ENCODE data around the gene DNAH3. TPM values are rescaled to one million over a fixed set of nuclear protein-coding genes. Genes with fewer than 3 reads are reported as not detected.
"Not testable (repeated sequence)": the region's sequence is repeated elsewhere in the genome, so short reads cannot be mapped to it uniquely, and the experiment has no call there.

DNAH3 gene
- total RNA-seq = not detected

- Histone ChIP-seq H3K4me3 (ENCODE audit: low read length) (no peak within 1 kb of the TSS), H3K27me3 (ENCODE audit: insufficient read depth, low read length) (no peaks in the 10 kb centered on the region), H3K9me3 (ENCODE audit: low read depth, low read length) (no peaks in the 10 kb centered on the region), H3K4me1 (ENCODE audit: insufficient read depth, low read length) (no peaks in the 10 kb centered on the region)
Measured at GRCh38 chr16:21150375-21151001, at the start of gene DNAH3. TSS of gene DNAH3 (minus strand) at chr16:21150846. CDS start at chr16:21150319, 527 bp downstream.

GRCh38 chr16:21199607-21200218 lies 49.1 kb upstream of the DNAH3 start:
- peaks cover 3% of the 10 kb centered on the region for H3K27me3 ChIP-seq (ENCODE audit: insufficient read depth, low read length)
- H3K4me1 ChIP-seq (ENCODE audit: insufficient read depth, low read length) = no peaks in the 10 kb centered on the region
- no peak overlapping the region for H3K4me3 ChIP-seq (ENCODE audit: low read length)
- H3K9me3 ChIP-seq (ENCODE audit: low read depth, low read length) = no peaks in the 10 kb centered on the region

- H3K4me1 ChIP-seq (ENCODE audit: insufficient read depth, low read length) = no peaks in the 10 kb centered on the region
- H3K27me3 ChIP-seq (ENCODE audit: insufficient read depth, low read length) = peaks cover 3% of the 10 kb centered on the region
- no peak overlapping the region for H3K4me3 ChIP-seq (ENCODE audit: low read length)
Measured at GRCh38 chr16:21197621-21198020, 47.0 kb upstream of the DNAH3 start.

GRCh38 chr16:21197112-21197511 lies 46.5 kb upstream of the DNAH3 start:
- Histone ChIP-seq H3K27me3 (ENCODE audit: insufficient read depth, low read length) (peaks cover 3% of the 10 kb centered on the region), H3K9me3 (ENCODE audit: low read depth, low read length) (no peaks in the 10 kb centered on the region), H3K4me1 (ENCODE audit: insufficient read depth, low read length) (no peaks in the 10 kb centered on the region), H3K4me3 (ENCODE audit: low read length) (no peak overlapping the region)

More at GRCh38 chr16:21197621-21198020, 47.0 kb upstream of the DNAH3 start:
- no peaks in the 10 kb centered on the region for H3K9me3 ChIP-seq (ENCODE audit: low read depth, low read length)

GRCh38 chr16:21195330-21195729 lies 44.7 kb upstream of the DNAH3 start:
- H3K9me3 ChIP-seq (ENCODE audit: low read depth, low read length); H3K4me3 ChIP-seq (ENCODE audit: low read length); H3K4me1 ChIP-seq (ENCODE audit: insufficient read depth, low read length); H3K27me3 ChIP-seq (ENCODE audit: insufficient read depth, low read length): not testable (repeated sequence)

GRCh38 chr16:21194771-21195301 lies 44.2 kb upstream of the DNAH3 start:
- H3K4me3 ChIP-seq (ENCODE audit: low read length) = no peak overlapping the region
- H3K4me1 ChIP-seq (ENCODE audit: insufficient read depth, low read length) = no peaks in the 10 kb centered on the region
- no peaks in the 10 kb centered on the region for H3K9me3 ChIP-seq (ENCODE audit: low read depth, low read length)
- no peaks in the 10 kb centered on the region for H3K27me3 ChIP-seq (ENCODE audit: insufficient read depth, low read length)

- H3K4me1 ChIP-seq (ENCODE audit: insufficient read depth, low read length) = peaks cover 6% of the 10 kb centered on the region
- no peak overlapping the region for H3K4me3 ChIP-seq (ENCODE audit: low read length)
- H3K27me3 ChIP-seq (ENCODE audit: insufficient read depth, low read length) = no peaks in the 10 kb centered on the region
- no peaks in the 10 kb centered on the region for H3K9me3 ChIP-seq (ENCODE audit: low read depth, low read length)
Measured at GRCh38 chr16:21192991-21193390, 42.3 kb upstream of the DNAH3 start.

GRCh38 chr16:21190599-21190998 lies 40.0 kb upstream of the DNAH3 start:
- H3K4me1 ChIP-seq (ENCODE audit: insufficient read depth, low read length) = peaks cover 6% of the 10 kb centered on the region
- no peak overlapping the region for H3K4me3 ChIP-seq (ENCODE audit: low read length)
- no peaks in the 10 kb centered on the region for H3K9me3 ChIP-seq (ENCODE audit: low read depth, low read length)
- no peaks in the 10 kb centered on the region for H3K27me3 ChIP-seq (ENCODE audit: insufficient read depth, low read length)

GRCh38 chr16:21190013-21190412 lies 39.4 kb upstream of the DNAH3 start:
- Histone ChIP-seq H3K4me3 (ENCODE audit: low read length) (no peak overlapping the region), H3K4me1 (ENCODE audit: insufficient read depth, low read length) (peaks cover 6% of the 10 kb centered on the region), H3K27me3 (ENCODE audit: insufficient read depth, low read length) (no peaks in the 10 kb centered on the region), H3K9me3 (ENCODE audit: low read depth, low read length) (no peaks in the 10 kb centered on the region)

- no peak overlapping the region for H3K4me3 ChIP-seq (ENCODE audit: low read length)
- no peaks in the 10 kb centered on the region for H3K9me3 ChIP-seq (ENCODE audit: low read depth, low read length)
- H3K27me3 ChIP-seq (ENCODE audit: insufficient read depth, low read length) = no peaks in the 10 kb centered on the region
- peaks cover 6% of the 10 kb centered on the region for H3K4me1 ChIP-seq (ENCODE audit: insufficient read depth, low read length)
Measured at GRCh38 chr16:21189311-21189710, 38.7 kb upstream of the DNAH3 start.

- no peaks in the 10 kb centered on the region for H3K9me3 ChIP-seq (ENCODE audit: low read depth, low read length)
- H3K27me3 ChIP-seq (ENCODE audit: insufficient read depth, low read length) = no peaks in the 10 kb centered on the region
- H3K4me1 ChIP-seq (ENCODE audit: insufficient read depth, low read length) = peaks cover 6% of the 10 kb centered on the region
- H3K4me3 ChIP-seq (ENCODE audit: low read length) = no peak overlapping the region
Measured at GRCh38 chr16:21186326-21186691, 35.7 kb upstream of the DNAH3 start.

GRCh38 chr16:21185659-21186325 lies 35.1 kb upstream of the DNAH3 start:
- no peak overlapping the region for H3K4me3 ChIP-seq (ENCODE audit: low read length)
- H3K27me3 ChIP-seq (ENCODE audit: insufficient read depth, low read length) = no peaks in the 10 kb centered on the region
- H3K9me3 ChIP-seq (ENCODE audit: low read depth, low read length) = no peaks in the 10 kb centered on the region
- peaks cover 6% of the 10 kb centered on the region for H3K4me1 ChIP-seq (ENCODE audit: insufficient read depth, low read length)

GRCh38 chr16:21184834-21185233 lies 34.2 kb upstream of the DNAH3 start:
- peaks cover 6% of the 10 kb centered on the region for H3K4me1 ChIP-seq (ENCODE audit: insufficient read depth, low read length)
- no peak overlapping the region for H3K4me3 ChIP-seq (ENCODE audit: low read length)
- H3K27me3 ChIP-seq (ENCODE audit: insufficient read depth, low read length) = no peaks in the 10 kb centered on the region
- no peaks in the 10 kb centered on the region for H3K9me3 ChIP-seq (ENCODE audit: low read depth, low read length)

GRCh38 chr16:21183995-21184394 lies 33.3 kb upstream of the DNAH3 start:
- Histone ChIP-seq H3K4me3 (ENCODE audit: low read length) (no peak overlapping the region), H3K9me3 (ENCODE audit: low read depth, low read length) (no peaks in the 10 kb centered on the region)

GRCh38 chr16:21179983-21180365 lies 29.3 kb upstream of the DNAH3 start:
- no peaks in the 10 kb centered on the region for H3K27me3 ChIP-seq (ENCODE audit: insufficient read depth, low read length)
- H3K4me3 ChIP-seq (ENCODE audit: low read length) = no peak overlapping the region
- no peaks in the 10 kb centered on the region for H3K4me1 ChIP-seq (ENCODE audit: insufficient read depth, low read length)
- no peaks in the 10 kb centered on the region for H3K9me3 ChIP-seq (ENCODE audit: low read depth, low read length)

More at GRCh38 chr16:21183995-21184394, 33.3 kb upstream of the DNAH3 start:
- Histone ChIP-seq H3K4me1 (ENCODE audit: insufficient read depth, low read length) (peaks cover 6% of the 10 kb centered on the region), H3K27me3 (ENCODE audit: insufficient read depth, low read length) (no peaks in the 10 kb centered on the region)
